Brain microvascular endothelial cell (primary cell): ENCODE data around the gene CEP41.

ENCODE experiments used
- DNase-seq: peaks from one replicate; pipeline ENCODE4 v3.0.0-alpha.2; 2020
- H3K27ac ChIP-seq: fragments of 250-450 bp; sonication (Bioruptor Pico); 2 replicates; pipeline ENCODE4 v1.5.1; 2020; ENCODE audit warnings: mild to moderate bottlenecking, moderate library complexity
- H3K27me3 ChIP-seq: fragments of 250-450 bp; sonication (Bioruptor Pico); replicated peaks from 2 replicates; pipeline ENCODE4 v1.5.1; 2020; ENCODE audit warnings: mild to moderate bottlenecking
- H3K36me3 ChIP-seq: fragments of 250-450 bp; sonication (Bioruptor Pico); replicated peaks from 2 replicates; pipeline ENCODE4 v1.5.1; 2020; ENCODE audit warnings: mild to moderate bottlenecking
- H3K4me3 ChIP-seq: 2 replicates; pipeline ENCODE4 v1.5.1; 2011; ENCODE audit warnings: low read depth, mild to moderate bottlenecking, control low read depth, low read length, moderate library complexity
- in situ Hi-C: cut with HindIII; loops from 2 replicates; pipeline ENCODE4 v1.10.0; 2017; ENCODE audit warnings: low sequenced_read_pairs, low pct_ligation_motif_present
- TF ChIP-seq, protein P1 (sequence below): IDR thresholded peaks from 2 replicates; pipeline ENCODE4 v1.5.1; 2011; ENCODE audit warnings: low read depth, mild to moderate bottlenecking, moderate library complexity, low read length, control low read depth, inconsistent platforms; ENCODE audit errors: missing control alignments

CEP41 gene

DNA sequence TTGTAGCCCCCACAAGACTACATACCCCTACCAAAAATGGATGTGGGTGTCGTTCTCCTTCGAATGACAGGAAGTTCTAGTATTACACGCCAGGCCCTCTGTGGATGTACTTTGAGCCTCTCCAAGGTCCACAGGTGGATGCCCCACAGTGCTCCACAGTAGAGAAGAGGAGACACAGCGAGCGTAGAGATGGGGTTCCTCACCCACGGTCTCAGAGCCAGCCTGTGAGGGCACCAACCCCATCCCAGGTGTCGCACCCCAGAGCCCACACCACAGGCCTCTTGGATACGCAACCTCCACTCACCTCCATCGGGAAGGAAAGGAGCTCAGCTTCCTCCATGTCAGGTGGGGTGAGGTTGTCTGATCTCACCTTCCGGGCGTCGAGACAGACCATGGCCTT lies 93.9 kb downstream of the CEP41 start:
- no peak overlapping the region for H3K4me3 ChIP-seq
- in situ Hi-C loops, result no loop called here
- H3K27me3 ChIP-seq, result no peaks in the 10 kb centered on the region
- DNase-seq, result no peak
- H3K27ac ChIP-seq, result no peak overlapping the region
- TF ChIP-seq, protein P1, sequence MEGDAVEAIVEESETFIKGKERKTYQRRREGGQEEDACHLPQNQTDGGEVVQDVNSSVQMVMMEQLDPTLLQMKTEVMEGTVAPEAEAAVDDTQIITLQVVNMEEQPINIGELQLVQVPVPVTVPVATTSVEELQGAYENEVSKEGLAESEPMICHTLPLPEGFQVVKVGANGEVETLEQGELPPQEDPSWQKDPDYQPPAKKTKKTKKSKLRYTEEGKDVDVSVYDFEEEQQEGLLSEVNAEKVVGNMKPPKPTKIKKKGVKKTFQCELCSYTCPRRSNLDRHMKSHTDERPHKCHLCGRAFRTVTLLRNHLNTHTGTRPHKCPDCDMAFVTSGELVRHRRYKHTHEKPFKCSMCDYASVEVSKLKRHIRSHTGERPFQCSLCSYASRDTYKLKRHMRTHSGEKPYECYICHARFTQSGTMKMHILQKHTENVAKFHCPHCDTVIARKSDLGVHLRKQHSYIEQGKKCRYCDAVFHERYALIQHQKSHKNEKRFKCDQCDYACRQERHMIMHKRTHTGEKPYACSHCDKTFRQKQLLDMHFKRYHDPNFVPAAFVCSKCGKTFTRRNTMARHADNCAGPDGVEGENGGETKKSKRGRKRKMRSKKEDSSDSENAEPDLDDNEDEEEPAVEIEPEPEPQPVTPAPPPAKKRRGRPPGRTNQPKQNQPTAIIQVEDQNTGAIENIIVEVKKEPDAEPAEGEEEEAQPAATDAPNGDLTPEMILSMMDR, result no peak
- no peaks in the 10 kb centered on the region for H3K36me3 ChIP-seq

DNA sequence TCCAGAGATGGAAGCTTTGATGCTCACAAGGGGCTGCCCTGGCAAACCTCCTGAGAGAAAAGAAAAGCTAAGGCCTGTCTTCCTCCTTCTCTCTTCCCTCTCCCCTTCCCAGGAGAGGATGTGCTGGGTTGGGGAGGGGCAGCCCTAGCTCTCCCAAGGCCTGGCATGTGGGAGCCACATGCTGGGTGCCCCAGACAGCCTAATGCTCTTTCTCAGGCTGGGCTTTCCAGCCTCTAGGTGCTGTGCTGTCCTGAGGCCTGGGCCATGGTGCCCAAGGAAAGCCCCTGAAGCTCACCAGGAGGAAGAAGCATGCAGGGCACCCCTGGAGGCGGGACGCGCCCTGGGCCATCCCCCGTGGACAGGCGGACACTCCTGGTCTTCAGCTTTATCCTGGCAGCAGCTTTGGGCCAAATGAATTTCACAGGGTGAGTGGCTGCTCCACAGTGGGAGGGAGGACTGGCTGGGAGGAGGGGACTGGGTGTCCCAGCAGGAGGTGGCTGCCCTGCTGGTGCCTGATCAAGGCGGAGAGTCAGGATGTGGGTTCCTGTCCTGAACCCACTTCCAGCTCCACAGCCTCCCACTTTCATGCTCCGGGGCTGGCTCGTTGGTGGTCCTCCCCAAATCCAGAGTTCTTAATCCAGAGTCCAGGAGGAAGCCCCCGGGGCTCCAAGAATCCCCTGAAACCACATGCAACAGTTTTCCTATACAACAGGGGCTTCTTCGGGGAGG lies 94.5 kb downstream of the CEP41 start:
- TF ChIP-seq, protein P1, result no peak
- no peak overlapping the region for H3K4me3 ChIP-seq
- no peaks in the 10 kb centered on the region for H3K36me3 ChIP-seq
- no peak overlapping the region for H3K27ac ChIP-seq
- DNase-seq, result no peak
- in situ Hi-C loops, result no loop called here
- no peaks in the 10 kb centered on the region for H3K27me3 ChIP-seq

DNA sequence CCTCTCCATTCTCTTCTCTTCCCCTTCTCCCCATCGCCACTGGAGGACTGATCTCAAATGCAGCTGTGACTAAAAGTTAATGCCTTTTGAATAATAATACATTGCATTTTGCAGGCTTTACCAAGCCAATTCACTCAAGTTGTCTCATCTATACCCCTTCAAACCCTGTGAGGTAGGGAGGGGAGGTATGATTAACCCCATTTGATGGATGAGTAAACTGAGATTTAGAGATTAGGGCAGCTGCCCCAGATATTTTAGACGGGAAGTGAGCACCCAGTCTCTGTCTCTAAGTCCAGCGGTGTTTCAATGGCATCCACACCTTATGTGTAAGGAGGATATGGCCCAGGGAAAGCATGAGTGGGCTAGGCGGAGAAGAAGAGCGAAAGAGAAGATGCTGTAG lies 95.1 kb downstream of the CEP41 start:
- Histone ChIP-seq H3K27me3 (no peaks in the 10 kb centered on the region), H3K4me3 (no peak overlapping the region), H3K36me3 (no peaks in the 10 kb centered on the region), H3K27ac (no peak overlapping the region)
- in situ Hi-C loops, result no loop called here
- DNase-seq, result no peak
- TF ChIP-seq, protein P1, result no peak

DNA sequence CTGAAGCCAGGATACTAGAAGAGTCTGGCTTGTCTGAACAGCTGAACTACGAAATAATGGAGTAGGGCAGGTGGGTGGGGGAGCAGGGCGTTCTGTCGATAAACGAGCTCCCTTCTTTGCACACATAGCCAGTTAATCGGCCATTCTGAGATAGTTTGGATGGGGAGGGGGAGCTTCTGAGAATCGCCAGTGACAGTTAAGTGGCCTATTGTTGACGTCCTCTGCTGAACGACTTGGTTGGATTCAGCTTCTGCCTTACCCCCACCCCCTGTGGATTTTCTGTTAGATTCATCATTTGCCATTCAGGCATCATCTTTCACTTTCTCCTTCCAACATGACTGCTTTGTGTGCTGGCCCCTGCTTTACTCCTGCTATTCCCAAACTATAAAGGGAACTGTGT lies 95.7 kb downstream of the CEP41 start:
- no peak overlapping the region for H3K27ac ChIP-seq
- no peaks in the 10 kb centered on the region for H3K27me3 ChIP-seq
- DNase-seq, result no peak
- no peaks in the 10 kb centered on the region for H3K36me3 ChIP-seq
- in situ Hi-C loops, result no loop called here
- TF ChIP-seq, protein P1, result no peak
- peak overlapping the region; percentile 13 for H3K4me3 ChIP-seq

DNA sequence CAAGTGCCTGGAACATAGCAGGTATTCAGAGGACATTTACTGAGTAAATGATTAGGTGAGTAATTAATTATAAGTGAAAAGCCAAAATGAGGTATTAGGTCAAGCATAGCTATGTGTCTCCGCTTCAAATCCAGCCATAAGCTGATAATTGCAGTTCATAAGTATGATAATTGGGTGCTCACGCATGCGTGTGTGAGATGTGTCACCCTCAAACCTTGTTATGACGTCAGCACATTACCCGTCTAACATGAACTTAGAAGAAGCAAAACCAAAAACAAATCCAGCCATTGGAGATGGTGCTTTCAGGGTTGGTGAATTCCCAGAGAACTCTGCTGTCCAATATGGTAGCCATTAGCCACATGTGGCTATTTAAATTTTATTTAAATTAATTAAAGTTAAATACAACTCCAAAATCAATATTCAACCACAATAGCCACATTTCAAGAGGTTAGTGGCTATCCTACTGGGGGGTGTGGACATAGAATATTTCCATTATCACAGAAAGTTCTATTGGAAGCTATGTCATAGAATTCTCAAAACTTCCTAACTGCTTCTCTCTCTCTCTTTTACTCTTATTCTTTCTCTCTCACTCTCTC lies 96.4 kb downstream of the CEP41 start, which contains the start of gene CPA5:
Gene CPA5, plus strand, starts transcription at position 546 of the 596 bp plus-strand sequence. CDS start 1,670 bp downstream, outside the sequence.
- DNase-seq, result no peak
- in situ Hi-C loops, result no loop called here
- H3K4me3 ChIP-seq, result peak within 1 kb of the TSS; percentile 13
- H3K27ac ChIP-seq, result no peak within 1 kb of the TSS
- no peaks in the 10 kb centered on the region for H3K36me3 ChIP-seq
- no peaks in the 10 kb centered on the region for H3K27me3 ChIP-seq
- TF ChIP-seq, protein P1, result no peak
